Hepatocyte (in vitro differentiated cells): ENCODE measurements around the gene PIP4K2C.

Experiments
- CTCF ChIP-seq: fragments of 200-600 bp; sonication (generic); IDR thresholded peaks from 2 replicates; pipeline ENCODE4 v1.5.1; 2016; ENCODE audit warnings: antibody characterized with exemption, mild to moderate bottlenecking; ENCODE audit not compliant: poor library complexity
- EZH2 ChIP-seq: fragments of 200-600 bp; sonication (generic); IDR thresholded peaks from 2 replicates; pipeline ENCODE4 v1.6.1; 2016; ENCODE audit warnings: antibody characterized with exemption, mild to moderate bottlenecking, borderline replicate concordance

DNA sequence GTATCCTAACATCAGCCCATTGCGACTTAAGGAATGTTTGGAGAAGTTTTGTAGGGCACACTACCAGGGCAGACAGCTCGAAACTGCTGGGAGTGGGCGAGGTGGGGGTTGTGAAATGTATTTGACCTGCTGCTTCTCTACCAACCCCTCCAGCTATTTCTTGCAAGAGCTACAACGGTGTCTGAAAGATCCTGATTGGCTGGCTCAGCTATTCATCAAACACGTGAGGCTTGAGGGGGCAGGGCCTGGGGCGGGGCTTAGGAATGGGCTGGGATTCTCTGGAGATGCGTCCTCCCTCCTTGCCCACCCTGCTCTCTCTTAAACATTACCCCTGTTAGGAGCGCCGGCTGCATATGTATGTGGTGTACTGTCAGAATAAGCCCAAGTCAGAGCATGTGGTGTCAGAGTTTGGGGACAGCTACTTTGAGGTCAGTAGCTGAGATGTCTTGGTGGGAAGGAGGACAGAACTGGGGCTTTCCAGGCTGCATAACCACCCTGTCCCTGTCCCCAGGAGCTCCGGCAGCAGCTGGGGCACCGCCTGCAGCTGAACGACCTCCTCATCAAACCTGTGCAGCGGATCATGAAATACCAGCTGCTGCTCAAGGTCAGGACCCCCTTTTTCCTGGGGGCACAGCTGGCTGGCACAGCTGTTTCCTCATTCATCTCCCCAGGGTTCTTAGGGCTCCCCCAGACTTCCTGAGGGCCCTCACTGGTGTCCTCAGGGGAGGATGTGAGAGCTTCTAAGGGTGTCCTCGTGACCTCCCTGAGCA is 23.4 kb downstream of the PIP4K2C start:
- TF ChIP-seq EZH2 (no peak), CTCF (no peak)
